SK-N-SH treated with all-trans-retinoic acid at 6 μM for 48 hours (cell line): ENCODE results near the gene ZNF691.
"Not testable (repeated sequence)": the region's sequence is repeated elsewhere in the genome, so short reads cannot be mapped to it uniquely, and the experiment has no call there.

Experiments
- ATAC-seq: fragments of 200-7000 bp; cut with Tn5 transposase; 3 replicates; pipeline ENCODE4 v1.9.1; 2020; ENCODE audit warnings: mild to moderate bottlenecking, moderate library complexity
- ISL1 ChIP-seq: fragments of 250-450 bp; sonication (Bioruptor Pico); IDR thresholded peaks from 2 replicates; pipeline ENCODE4 v2.1.2; 2022; ENCODE audit warnings: mild to moderate bottlenecking, moderate library complexity
- PPARA ChIP-seq: fragments of 250-450 bp; sonication (Bioruptor Pico); IDR thresholded peaks from 2 replicates; pipeline ENCODE4 v1.5.0; 2020; ENCODE audit warnings: mild to moderate bottlenecking, borderline replicate concordance
- ZFP3 ChIP-seq: fragments of 250-450 bp; sonication (Bioruptor Pico); IDR thresholded peaks from 2 replicates; pipeline ENCODE4 v1.5.0; 2020; ENCODE audit warnings: mild to moderate bottlenecking, moderate library complexity
- ZFP30 ChIP-seq: fragments of 450-650 bp; formaldehyde crosslinking; IDR thresholded peaks from 2 replicates; pipeline ENCODE4 v1.5.0; 2022; ENCODE audit warnings: mild to moderate bottlenecking, moderate library complexity
- TF ChIP-seq, protein P1 (sequence below): fragments of 250-450 bp; sonication (Bioruptor Pico); IDR thresholded peaks from 2 replicates; pipeline ENCODE4 v1.8.0; 2021; ENCODE audit warnings: low read depth, mild to moderate bottlenecking, moderate library complexity, borderline replicate concordance

Gene ZNF691

DNA sequence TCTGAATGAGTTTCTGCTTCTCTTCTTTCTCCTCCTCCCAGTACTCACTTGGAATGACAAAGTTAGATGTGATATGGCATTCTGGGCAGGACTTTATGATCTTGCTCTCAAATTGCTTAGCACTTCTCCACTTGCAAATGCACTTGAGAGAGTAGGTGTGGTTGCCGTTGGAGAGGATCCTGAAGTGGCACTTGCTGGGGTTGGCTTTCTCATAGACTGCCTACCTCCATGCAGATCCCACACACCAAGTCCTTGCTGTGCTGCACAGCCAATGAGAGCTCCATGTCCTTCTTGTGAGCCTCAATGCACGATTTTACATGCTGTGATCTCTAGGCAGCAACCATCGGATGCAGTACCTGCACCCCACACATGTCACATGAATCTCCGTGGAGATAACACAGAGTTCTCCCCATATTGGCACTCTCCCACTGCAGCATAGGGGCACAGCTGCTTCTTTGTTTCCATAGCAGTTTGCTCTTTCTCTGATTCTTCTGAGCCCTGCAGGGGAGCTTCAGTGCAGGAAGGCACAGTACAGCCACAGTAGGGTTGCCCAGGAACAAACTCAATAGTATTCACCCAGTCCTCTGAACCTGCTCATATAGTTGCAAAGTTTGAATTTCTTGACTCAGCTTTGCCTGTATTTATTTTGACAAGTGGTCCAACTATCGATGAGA, 45.2 kb downstream of the ZNF691 start:
- ATAC-seq = no peak
- no peak for TF ChIP-seq ISL1 (CRISPR knock-in tag)
- TF ChIP-seq ZFP30 (CRISPR knock-in tag) = no peak
- TF ChIP-seq, protein P1, sequence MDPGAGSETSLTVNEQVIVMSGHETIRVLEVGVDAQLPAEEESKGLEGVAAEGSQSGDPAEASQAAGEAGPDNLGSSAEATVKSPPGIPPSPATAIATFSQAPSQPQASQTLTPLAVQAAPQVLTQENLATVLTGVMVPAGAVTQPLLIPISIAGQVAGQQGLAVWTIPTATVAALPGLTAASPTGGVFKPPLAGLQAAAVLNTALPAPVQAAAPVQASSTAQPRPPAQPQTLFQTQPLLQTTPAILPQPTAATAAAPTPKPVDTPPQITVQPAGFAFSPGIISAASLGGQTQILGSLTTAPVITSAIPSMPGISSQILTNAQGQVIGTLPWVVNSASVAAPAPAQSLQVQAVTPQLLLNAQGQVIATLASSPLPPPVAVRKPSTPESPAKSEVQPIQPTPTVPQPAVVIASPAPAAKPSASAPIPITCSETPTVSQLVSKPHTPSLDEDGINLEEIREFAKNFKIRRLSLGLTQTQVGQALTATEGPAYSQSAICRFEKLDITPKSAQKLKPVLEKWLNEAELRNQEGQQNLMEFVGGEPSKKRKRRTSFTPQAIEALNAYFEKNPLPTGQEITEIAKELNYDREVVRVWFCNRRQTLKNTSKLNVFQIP (CRISPR knock-in tag) = no peak
- TF ChIP-seq ZFP3 = no peak
- TF ChIP-seq PPARA (CRISPR knock-in tag) = no peak

DNA sequence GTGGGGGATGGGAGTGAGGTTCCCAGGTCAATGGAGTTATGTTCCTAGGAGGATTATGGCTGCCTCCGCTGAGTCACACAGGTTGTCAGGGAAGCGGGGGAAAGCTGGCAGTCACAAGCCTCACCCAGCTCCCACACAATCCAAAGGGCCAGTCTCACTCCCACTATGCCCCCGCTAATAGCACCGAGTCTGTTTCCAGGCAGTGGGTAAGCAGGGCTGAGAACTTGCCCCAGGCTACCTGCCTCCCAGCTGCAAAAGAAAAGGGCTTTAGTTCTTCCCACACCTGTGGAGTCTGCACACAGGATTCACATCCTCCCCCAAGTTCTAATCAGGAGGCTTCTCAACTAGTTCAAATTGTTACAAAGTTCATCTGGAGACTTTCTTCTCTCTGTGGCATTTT, 53.5 kb downstream of the ZNF691 start:
- ATAC-seq = not testable (repeated sequence)
